Body of pancreas (tissue), 4 donors: ENCODE measurements around the gene CIRBP. TPM values are rescaled to one million over a fixed set of nuclear protein-coding genes. Genes with fewer than 3 reads are reported as not detected.

Experiments used
- ATAC-seq: fragments of 150-250 bp; one replicate; pipeline ENCODE4 v1.9.1; 2016
- DNase-seq, 4 donors: peaks; one replicate each; pipeline ENCODE4 v3.0.0-alpha.2; 2019
- H3K27ac ChIP-seq, 4 donors: fragments of 200-600 bp; sonication (generic); 1 replicate in 3 of 4; 2 replicates in 1 of 4; pipeline versions ENCODE4 v1.5.1 to v1.6.1; 2016 to 2019; ENCODE audit warnings: mild to moderate bottlenecking in 1 of 4, mixed read lengths in 1 of 4, moderate library complexity in 1 of 4
- H3K27me3 ChIP-seq, 2 donors: fragments of 200-600 bp; sonication (generic); one replicate each; pipeline ENCODE4 v1.6.0; 2016; ENCODE audit warnings: mild to moderate bottlenecking in 1 of 2
- H3K36me3 ChIP-seq, 2 donors: fragments of 200-600 bp; sonication (generic); replicated peaks in 1 of 2; 2 replicates each; pipeline ENCODE4 v1.5.1; 2016; ENCODE audit warnings: low read depth in 2 of 2; ENCODE audit not compliant: insufficient read depth in 1 of 2
- H3K4me1 ChIP-seq: fragments of 200-600 bp; sonication (generic); one replicate; pipeline ENCODE4 v1.6.0; 2016
- H3K4me3 ChIP-seq, 2 donors: fragments of 200-600 bp; sonication (generic); 1 replicate in 1 of 2; 2 replicates in 1 of 2; pipeline ENCODE4 v1.5.1; 2016 to 2019
- H3K9me3 ChIP-seq, 3 donors: fragments of 200-600 bp; sonication (generic); 1 replicate in 2 of 3; 2 replicates in 1 of 3; pipeline ENCODE4 v1.5.1; 2016
- CTCF ChIP-seq, 7 experiments: fragments of 450-650 bp in 4 of 7; fragments of 200-600 bp in 3 of 7; sonication (generic) in 3 of 7; IDR thresholded peaks; one replicate each; pipeline ENCODE4 v1.5.1; 2016 to 2019; ENCODE audit warnings: antibody characterized with exemption in 7 of 7
- POLR2A ChIP-seq, 3 donors: fragments of 450-650 bp; IDR thresholded peaks; one replicate each; pipeline ENCODE4 v1.6.1; 2016; ENCODE audit warnings: antibody characterized with exemption in 3 of 3, mild to moderate bottlenecking in 2 of 3
- WGBS, 2 donors: methylation state at CpG; one replicate each; pipeline ENCODE4 v1.1.5; 2017; 5-methylcytosine and 5-hydroxymethylcytosine counted together
- intact Hi-C: fragments of 100-400 bp; cut with DNase I; formaldehyde crosslinking; loops from one replicate; pipeline ENCODE4 v1.15.1; 2023
- total RNA-seq, 2 donors: library from RNA; depleted of rRNA; stranded (reverse); fragments of >200 nt; gene quantifications; one replicate each; pipeline ENCODE4 v1.1.0, GENCODE V29; 2016

CIRBP gene
- total RNA-seq, 2 donors from 2014 or later = 582 to 630 TPM

GRCh38 chr19:1322198-1322981, 53.3 kb downstream of the CIRBP start:
- H3K4me1 ChIP-seq = peaks cover 12% of the 10 kb centered on the region
- H3K27me3 ChIP-seq = peaks cover 0 to 27% of the 10 kb centered on the region in 2 donors
- no peak overlapping the region for H3K4me3 ChIP-seq
- no peak overlapping the region for H3K27ac ChIP-seq
- intact Hi-C loops = no loop called here
- no peak for TF ChIP-seq CTCF (IDR thresholded peaks at IDR 0.05)
- no peak for TF ChIP-seq POLR2A (IDR thresholded peaks at IDR 0.05)
- ATAC-seq (no peak), DNase-seq (no peak)
- H3K9me3 ChIP-seq = no peaks in the 10 kb centered on the region
- WGBS, 2 donors = 79 to 87% methylated on average over 9 to 16 of the region's 16 CpGs
- H3K36me3 ChIP-seq = no peaks in the 10 kb centered on the region

GRCh38 chr19:1324249-1324805, 55.2 kb downstream of the CIRBP start:
- Histone ChIP-seq H3K9me3 (no peaks in the 10 kb centered on the region), H3K4me3 (no peak overlapping the region), H3K27me3 (peaks cover 0 to 19% of the 10 kb centered on the region in 2 donors), H3K36me3 (no peaks in the 10 kb centered on the region), H3K4me1 (peaks cover 12% of the 10 kb centered on the region), H3K27ac (no peak overlapping the region)
- 82 to 88% methylated on average over 12 of the region's 12 CpGs for WGBS, 2 donors
- no peak for TF ChIP-seq POLR2A (IDR thresholded peaks at IDR 0.05)
- no peak for TF ChIP-seq CTCF (IDR thresholded peaks at IDR 0.05)
- ATAC-seq = no peak
- intact Hi-C loops = no loop called here
- no peak for DNase-seq

Other genes starting within 250 kb of the CIRBP start
- gene TMEM259, start 248.2 kb upstream of the CIRBP start, total RNA-seq = 100 to 1,000 TPM; 142 to 306 TPM
- gene RNU6-2, start 247.8 kb upstream of the CIRBP start, total RNA-seq = not detected
- gene CNN2, start 242.7 kb upstream of the CIRBP start, total RNA-seq = 10 to 100 TPM; 30.7 to 42.5 TPM
- 10 to 100 TPM; 33.7 to 87.3 TPM for gene ABCA7, start 229.2 kb upstream of the CIRBP start, total RNA-seq
- gene ARHGAP45, start 202.2 kb upstream of the CIRBP start, total RNA-seq = 10 to 100 TPM; 13.2 to 23.4 TPM
- 10 to 100 TPM; 24.9 to 78.1 TPM for gene POLR2E, start 174.0 kb upstream of the CIRBP start, total RNA-seq
- 100 to 1,000 TPM; 152 to 157 TPM for gene GPX4, start 165.3 kb upstream of the CIRBP start, total RNA-seq
- 10 to 100 TPM; 14.0 to 30.7 TPM for gene SBNO2, start 95.1 kb upstream of the CIRBP start, total RNA-seq
- gene STK11, start 63.6 kb upstream of the CIRBP start, total RNA-seq = 10 to 100 TPM; 49.0 to 68.6 TPM
- under 1 TPM; 0.33 to 0.78 TPM for gene CBARP, start 31.3 kb upstream of the CIRBP start, total RNA-seq
- 100 to 1,000 TPM; 156 to 157 TPM for gene ATP5F1D, start 27.6 kb upstream of the CIRBP start, total RNA-seq
- 10 to 100 TPM; 36.3 to 43.5 TPM for gene MIDN, start 20.7 kb upstream of the CIRBP start, total RNA-seq
- gene FAM174C, start 6.2 kb downstream of the CIRBP start, total RNA-seq = 10 to 100 TPM; 48.0 to 63.9 TPM
- gene EFNA2, start 16.5 kb downstream of the CIRBP start, total RNA-seq = not detected
- 10 to 100 TPM; 59.9 to 87.7 TPM for gene NDUFS7, start 114.6 kb downstream of the CIRBP start, total RNA-seq
- 100 to 1,000 TPM in 1 of 2 donors, 10 to 100 TPM in 1; 70.2 to 129 TPM for gene GAMT, start 132.2 kb downstream of the CIRBP start, total RNA-seq
- gene DAZAP1, start 138.3 kb downstream of the CIRBP start, total RNA-seq = 10 to 100 TPM; 25.4 to 63.3 TPM
- 1,000 to 10,000 TPM; 2,008 to 2,166 TPM for gene RPS15, start 169.1 kb downstream of the CIRBP start, total RNA-seq
- under 1 TPM in 1 of 2 donors, not detected in 1; 0.26 TPM for gene APC2, start 180.8 kb downstream of the CIRBP start, total RNA-seq
- gene C19orf25, start 209.9 kb downstream of the CIRBP start, total RNA-seq = 10 to 100 TPM; 26.7 to 31.4 TPM
- 10 to 100 TPM in 1 of 2 donors, 1 to 10 TPM in 1; 5.2 to 10.9 TPM for gene PCSK4, start 221.0 kb downstream of the CIRBP start, total RNA-seq
- gene REEP6, start 221.8 kb downstream of the CIRBP start, total RNA-seq = 10 to 100 TPM in 1 of 2 donors, 1 to 10 TPM in 1; 6.9 to 16.6 TPM
- 1 to 10 TPM in 1 of 2 donors, not detected in 1; 1.3 TPM for gene ADAMTSL5, start 243.7 kb downstream of the CIRBP start, total RNA-seq